Fibroblast of peridontal ligament (primary cell): Measurements from ENCODE around the gene MAFG.

Experiments used
- DNase-seq: peaks from one replicate; pipeline ENCODE4 v3.0.0-alpha.2; 2010; ENCODE audit errors: extremely low read depth

Gene MAFG

GRCh38 chr17:81939881-81940385 is 12.4 kb upstream of the MAFG start:
- DNase-seq, result peak; percentile 68

GRCh38 chr17:81939218-81939617 is 11.7 kb upstream of the MAFG start:
- no peak for DNase-seq

- no peak for DNase-seq
These were observed 8.2 kb upstream of the MAFG start for GRCh38 chr17:81935709-81936084.

GRCh38 chr17:81934850-81935708 is 7.5 kb upstream of the MAFG start:
- DNase-seq, result no peak

- DNase-seq, result no peak
These were observed 6.7 kb upstream of the MAFG start for GRCh38 chr17:81934098-81934757.

- DNase-seq, result no peak
These were observed 5.7 kb upstream of the MAFG start for GRCh38 chr17:81933178-81933699.

- no peak for DNase-seq
These were observed 4.9 kb upstream of the MAFG start for GRCh38 chr17:81932333-81932983.

GRCh38 chr17:81931557-81932332 is 4.2 kb upstream of the MAFG start:
- DNase-seq, result no peak

GRCh38 chr17:81931189-81931556 is 3.6 kb upstream of the MAFG start:
- no peak for DNase-seq

- no peak for DNase-seq
These were observed 2.9 kb upstream of the MAFG start for GRCh38 chr17:81930142-81931125.

GRCh38 chr17:81929253-81930141 is 2.0 kb upstream of the MAFG start:
- DNase-seq, result no peak

- no peak for DNase-seq
These were observed 1.2 kb upstream of the MAFG start for GRCh38 chr17:81928544-81929252.

- DNase-seq, result no peak
These were observed 333 bp downstream of the MAFG start for GRCh38 chr17:81927152-81927652.

GRCh38 chr17:81926451-81927151 is 934 bp downstream of the MAFG start:
- peak; percentile 81 for DNase-seq

- no peak for DNase-seq
These were observed 1.6 kb downstream of the MAFG start for GRCh38 chr17:81925860-81926450.

GRCh38 chr17:81924557-81925532 is 2.7 kb downstream of the MAFG start:
- no peak for DNase-seq
